Measurements from ENCODE around the gene DCAF8L1. TPM values are rescaled to one million over a fixed set of nuclear protein-coding genes. Genes with fewer than 3 reads are reported as not detected.

Gene DCAF8L1
- total RNA-seq, 1 donor from 2014 or later, result not detected

Other genes with a start within 250 kb of the DCAF8L1 start
- gene MAGEB10, start 173.5 kb downstream of the DCAF8L1 start, total RNA-seq, result not detected